SH-SY5Y (cell line): ENCODE results near the gene NEGR1.

Source experiments
- GATA2 ChIP-seq: IDR thresholded peaks from 2 replicates; pipeline ENCODE4 v1.6.1; 2011; ENCODE audit warnings: mild to moderate bottlenecking, low read depth, low read length
- GATA3 ChIP-seq: IDR thresholded peaks from 2 replicates; pipeline ENCODE4 v1.6.1; 2011; ENCODE audit warnings: low read depth, mild to moderate bottlenecking, low read length, moderate library complexity

The NEGR1 gene

DNA sequence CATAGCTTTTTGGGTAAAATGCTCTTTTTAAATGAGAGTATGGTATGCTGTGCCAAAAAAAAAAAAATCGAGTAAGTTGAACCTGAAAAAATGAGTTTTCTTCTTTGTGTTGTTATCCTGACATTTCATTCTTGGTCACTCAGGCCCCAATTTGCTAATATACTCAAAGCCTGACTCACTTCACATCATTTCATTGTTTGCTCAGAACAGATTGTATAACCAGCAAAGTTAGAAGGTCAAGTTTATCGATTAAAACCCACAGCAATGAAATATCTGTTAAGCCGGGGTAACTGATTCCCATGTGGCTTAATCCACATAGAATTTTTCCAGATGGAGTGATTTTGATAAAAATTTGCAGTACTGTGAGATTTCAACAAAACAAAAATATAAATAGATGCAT, 363.7 kb downstream of the NEGR1 start:
- TF ChIP-seq GATA2 = no peak
- TF ChIP-seq GATA3 = no peak

DNA sequence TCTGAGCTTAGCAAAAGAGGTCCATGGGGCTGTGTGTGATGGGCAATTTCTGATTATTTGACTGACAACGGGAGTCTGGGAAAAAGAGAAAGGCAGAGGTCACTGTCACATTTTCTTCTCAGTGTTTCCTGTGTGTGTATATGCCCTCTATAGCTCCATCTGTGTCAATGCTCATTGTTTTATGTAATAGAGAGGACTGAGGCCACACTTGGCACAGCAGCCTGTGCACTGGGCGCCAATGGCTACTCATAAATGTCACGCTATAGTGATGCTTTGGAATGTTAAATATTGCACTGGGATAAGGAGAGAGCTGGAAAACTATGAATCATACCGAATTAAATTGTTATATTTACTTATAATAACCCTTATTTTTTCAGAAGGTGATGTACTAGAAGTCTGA, 365.4 kb downstream of the NEGR1 start:
- no peak for TF ChIP-seq GATA3

DNA sequence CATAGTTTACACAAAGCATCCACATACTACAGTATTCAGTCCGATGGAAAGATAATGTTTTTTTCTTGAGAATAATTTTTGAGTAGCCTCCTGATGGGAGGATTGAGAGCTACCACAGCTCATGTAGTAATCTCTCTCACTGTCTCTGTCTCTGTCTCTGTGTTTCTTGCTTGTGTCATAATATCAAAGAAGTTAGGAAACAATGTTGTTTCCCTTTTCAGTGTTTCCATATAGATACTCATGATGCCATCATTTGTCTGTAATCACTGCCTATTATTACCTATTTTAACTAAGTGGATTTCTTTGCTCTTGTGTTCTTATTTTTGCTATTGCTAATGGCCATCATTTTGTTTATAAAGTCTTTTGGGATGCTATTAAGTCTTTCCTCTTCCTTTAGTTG, 367.7 kb downstream of the NEGR1 start:
- TF ChIP-seq GATA3 (no peak), GATA2 (no peak)

DNA sequence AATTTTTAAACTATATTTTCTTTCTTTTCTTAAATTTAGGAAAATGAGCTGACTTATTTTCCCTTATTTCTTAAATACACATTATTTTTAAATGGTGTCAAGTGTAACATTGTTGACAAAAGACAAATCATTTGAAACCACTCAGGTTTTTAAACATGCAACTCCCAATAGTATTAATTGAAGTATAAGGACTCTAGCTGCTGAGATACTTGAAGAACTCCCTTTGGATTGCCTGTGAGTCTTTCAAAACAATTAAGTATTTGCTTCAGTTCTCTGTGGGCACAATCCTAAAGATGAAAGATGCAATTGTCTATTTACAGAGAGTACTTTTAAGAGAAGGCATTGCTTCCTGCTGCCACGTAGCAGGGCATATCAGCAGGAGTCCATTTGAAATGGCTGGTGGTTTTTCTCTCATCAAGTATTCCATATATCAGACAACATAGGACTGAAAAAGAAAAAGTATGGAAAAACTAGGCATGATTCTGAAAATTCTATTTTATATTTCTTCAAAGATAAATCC, 373.4 kb downstream of the NEGR1 start:
- no peak for TF ChIP-seq GATA3

DNA sequence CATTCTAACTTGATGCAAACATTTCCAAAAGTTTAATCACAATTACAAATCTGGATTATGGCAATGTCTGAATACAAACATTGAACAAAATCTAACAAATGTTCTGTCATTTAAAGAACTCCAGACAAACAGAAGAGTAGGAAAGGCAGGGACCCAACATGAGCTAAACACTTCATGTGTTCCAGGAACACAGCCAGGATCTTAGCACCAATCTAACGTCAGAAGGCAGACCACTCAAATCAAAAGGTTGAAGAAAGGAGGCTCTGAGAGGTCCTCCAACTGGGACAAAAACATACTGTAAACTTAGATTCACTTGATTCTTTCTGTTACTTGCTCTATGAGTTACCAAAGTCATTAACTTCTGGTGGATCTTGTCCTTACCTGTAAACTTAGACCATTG, 374.0 kb downstream of the NEGR1 start:
- TF ChIP-seq GATA2 (no peak), GATA3 (no peak)

DNA sequence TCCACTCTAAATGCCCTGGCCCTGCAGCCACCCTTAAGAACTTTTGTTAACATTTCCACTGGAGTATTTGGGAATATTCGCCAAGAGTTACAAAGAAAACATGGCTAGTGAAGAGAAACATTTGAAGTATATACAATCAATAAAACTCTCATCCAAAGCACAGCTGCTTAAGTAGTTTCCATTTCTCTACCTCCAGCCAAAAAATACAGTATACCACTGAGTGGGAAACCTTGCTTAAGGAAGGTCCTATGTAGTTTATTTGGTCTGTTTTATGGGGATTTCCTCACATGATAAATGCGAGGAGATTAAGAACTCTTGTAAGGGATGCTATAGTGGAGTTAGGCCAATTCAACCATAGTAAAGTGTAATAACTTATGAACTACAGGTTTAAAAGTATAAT, 382.5 kb downstream of the NEGR1 start:
- TF ChIP-seq GATA3 = no peak
- TF ChIP-seq GATA2 = no peak

DNA sequence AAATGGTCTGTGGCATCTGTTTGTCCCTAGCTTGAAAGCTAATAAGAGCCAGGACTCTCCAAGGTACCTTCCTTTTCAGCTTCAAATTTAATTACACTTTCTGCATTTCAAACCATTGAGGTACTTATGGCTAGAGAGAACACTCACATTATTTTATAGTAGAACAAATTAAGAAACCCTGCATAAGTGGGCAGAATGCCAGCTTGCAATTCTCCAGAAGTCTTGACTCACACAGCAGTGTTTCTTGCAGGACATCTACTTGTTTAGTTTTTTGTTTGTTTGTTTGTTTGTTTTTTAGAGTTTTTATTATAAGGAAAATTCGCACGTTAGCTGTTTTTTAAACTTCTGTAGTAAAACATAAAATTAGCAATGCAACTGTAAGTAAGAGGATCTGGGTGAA, 397.2 kb downstream of the NEGR1 start:
- no peak for TF ChIP-seq GATA2
- TF ChIP-seq GATA3 = no peak

DNA sequence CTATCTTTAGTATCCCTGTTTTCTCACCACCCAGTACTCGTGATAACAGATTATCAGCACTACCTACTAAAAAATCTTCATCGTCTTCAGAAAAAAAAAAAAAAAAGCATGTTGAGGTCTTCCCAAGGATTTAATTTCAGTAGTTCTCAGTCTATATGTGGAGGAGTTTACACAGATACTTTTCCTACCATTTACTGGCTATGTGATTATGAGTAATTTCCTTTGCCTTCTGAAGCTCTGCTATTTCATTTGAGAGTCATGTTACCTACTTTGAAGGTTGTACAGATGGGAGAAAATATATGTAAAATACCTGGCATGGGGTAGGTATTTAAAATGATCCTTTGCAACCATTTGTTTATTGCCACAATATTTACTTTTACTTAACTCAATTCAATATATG, 399.7 kb downstream of the NEGR1 start:
- TF ChIP-seq GATA2 = no peak
- no peak for TF ChIP-seq GATA3

DNA sequence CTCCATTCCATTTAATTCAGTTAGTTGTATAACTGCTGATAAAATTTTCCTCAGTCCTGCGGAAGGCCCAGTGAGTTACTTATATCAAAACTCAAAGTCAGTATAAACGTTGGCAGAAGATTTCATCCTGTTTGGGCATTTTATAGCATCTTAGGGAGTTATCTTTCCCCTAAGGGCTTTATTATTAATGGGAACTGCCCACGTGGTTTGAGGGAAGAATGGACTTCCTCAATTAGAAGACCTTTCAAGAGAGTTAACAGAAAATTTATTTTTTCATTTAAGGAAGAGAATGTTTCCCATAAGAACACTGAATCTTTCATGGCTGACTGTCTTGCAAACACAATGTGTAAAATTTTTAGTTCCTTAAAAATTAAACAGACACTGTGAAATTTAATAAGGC, 400.1 kb downstream of the NEGR1 start:
- TF ChIP-seq GATA2 (no peak), GATA3 (no peak)

DNA sequence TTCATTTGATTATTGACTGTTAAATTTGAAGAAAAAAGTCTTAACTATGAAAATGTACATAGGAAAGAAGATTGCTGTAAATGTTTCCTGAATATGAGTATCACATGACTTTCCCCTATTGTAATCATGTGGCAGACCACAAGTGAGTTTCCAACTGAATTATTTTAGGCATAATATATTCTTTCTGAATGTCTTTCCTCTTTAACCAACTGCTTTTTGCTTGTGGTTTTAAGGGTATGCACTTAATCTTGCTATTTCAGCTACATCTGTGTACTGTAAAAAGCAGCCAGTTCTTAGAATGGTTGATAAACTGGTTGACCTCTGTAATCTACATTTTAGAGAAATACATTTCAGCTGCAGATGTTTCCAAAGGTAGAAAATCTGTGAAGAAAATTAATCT, 400.7 kb downstream of the NEGR1 start:
- TF ChIP-seq GATA2 (no peak), GATA3 (no peak)

DNA sequence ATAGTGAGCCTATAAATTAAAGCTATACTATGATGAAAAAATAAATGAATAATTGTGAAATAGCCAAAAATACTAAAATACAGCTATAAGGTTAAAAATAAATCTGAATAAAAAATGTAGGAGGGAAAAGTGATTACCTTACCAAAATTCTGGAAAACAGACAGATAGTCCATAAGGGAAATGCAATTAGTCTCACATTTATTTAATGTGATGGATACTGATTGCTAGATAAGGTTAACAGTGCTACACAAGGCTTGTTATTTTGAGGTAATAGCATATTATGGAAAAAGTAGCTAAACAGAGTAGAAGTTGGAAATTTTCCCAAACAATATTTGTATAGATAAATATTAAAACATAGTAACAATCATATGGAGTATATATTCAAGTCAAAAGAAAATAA, 413.0 kb downstream of the NEGR1 start:
- TF ChIP-seq GATA3 (peak; percentile 72), GATA2 (peak; percentile 15; the same call in 1 of the 2 replicates)

DNA sequence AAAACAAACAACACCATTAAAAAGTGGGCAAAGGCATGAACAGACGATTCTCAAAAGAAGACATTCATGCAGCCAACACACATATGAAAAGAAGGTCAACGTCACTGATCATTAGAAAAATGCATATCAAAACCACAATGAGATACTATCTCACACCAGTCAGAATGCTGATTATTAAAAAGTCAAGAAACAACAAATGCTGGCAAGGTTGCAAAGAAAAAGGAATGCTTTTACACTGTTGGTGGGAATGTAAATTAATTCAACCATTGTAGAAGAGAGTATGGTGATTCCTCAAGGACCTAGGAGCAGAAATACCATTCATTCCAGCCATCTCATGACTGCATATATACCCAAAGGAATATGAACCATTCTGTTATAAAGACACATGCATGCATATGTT, 419.6 kb downstream of the NEGR1 start:
- no peak for TF ChIP-seq GATA2
- no peak for TF ChIP-seq GATA3

DNA sequence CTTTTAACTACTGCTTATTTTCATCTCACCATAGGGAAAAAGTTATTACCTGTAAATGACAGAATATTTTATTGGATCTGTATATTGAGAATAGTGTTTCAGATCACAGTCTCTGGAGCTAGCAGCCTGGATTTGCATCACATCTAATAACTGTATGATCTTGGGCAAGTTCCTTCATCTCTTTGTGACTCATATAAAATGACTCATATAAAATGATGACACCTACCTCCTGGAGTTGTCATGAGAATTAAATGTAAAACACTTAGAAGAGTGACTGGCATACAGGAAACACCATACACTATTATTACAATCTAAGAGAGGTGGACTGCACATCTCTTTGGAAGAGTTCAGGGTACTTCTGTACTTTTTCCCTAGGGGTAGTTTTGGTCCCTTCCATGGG, 421.3 kb downstream of the NEGR1 start:
- TF ChIP-seq GATA2 (no peak), GATA3 (no peak)

DNA sequence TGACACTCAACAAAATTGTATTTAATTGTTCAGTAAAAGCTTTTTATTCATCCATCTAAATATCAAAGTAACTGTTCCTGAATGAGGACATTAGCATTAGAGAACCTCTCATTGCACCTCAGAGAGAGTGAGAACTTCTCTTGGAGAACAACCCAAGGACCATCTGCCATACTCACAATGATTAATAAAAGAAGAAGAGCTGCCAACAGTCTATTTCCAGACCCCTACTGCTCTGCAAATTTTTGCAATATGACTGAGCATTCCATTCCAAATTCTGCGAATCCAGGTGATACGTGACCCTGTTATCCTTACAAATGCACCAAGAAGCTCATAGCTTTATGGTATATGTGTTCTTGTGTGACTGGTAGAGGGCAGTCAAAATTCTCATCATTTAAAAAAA, 422.5 kb downstream of the NEGR1 start:
- TF ChIP-seq GATA2 (no peak), GATA3 (no peak)

DNA sequence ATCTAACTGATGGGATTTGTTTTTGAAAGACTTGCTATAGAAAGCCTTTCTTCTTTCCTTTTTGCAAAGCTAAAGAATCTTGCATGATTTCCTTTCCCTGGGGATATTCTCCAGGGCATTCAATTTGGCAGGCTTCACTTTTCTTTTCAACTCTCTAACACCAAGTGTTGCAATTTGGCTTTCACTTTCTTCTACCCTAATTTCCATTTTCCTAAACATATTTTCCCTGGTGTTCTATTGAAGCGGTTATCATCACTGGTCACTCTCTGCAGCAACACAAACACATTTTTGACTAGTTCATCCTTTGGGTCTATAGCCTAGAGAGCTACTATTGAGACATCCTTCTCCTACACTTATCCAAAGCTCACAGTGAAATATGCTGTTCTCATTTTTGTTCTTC, 424.5 kb downstream of the NEGR1 start:
- TF ChIP-seq GATA3 (no peak), GATA2 (no peak)

DNA sequence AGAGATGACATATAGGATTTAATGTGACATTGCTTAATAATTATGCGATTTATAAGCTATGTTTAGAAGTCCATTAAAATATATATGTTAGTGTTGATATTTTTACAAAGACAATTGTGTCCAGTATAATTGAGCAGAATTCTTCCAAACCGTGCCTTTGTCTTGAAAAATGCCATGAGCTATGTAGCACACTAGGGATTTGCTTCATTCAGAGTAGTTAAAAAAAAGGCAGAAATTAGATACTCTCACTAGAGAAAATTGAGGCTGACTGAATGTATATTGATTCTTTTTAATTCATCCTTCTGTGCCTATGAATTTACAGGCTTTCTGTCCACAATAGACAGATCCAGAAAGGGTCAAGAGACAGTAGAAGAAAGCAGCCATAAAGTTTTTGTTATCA, 429.0 kb downstream of the NEGR1 start:
- TF ChIP-seq GATA3 (no peak), GATA2 (no peak)
